HEK293 (cell line): ENCODE results near the gene MBOAT2.

Experiments used
- BCL11A ChIP-seq: fragments of 450-650 bp; formaldehyde crosslinking; IDR thresholded peaks from 2 replicates; pipeline ENCODE4 v1.5.1; 2016; ENCODE audit warnings: low read depth, missing biosample characterization, missing genetic modification characterization
- CTCF ChIP-seq: fragments of 450-650 bp; formaldehyde crosslinking; IDR thresholded peaks from 2 replicates; pipeline ENCODE4 v1.5.1; 2016; ENCODE audit warnings: missing biosample characterization, missing genetic modification characterization
- ZNF510 ChIP-seq: fragments of 450-650 bp; formaldehyde crosslinking; IDR thresholded peaks from 2 replicates; pipeline ENCODE4 v1.5.1; 2018; ENCODE audit warnings: mild to moderate bottlenecking, missing genetic modification characterization, missing biosample characterization; ENCODE audit not compliant: insufficient replicate concordance
- ZNF654 ChIP-seq: fragments of 450-650 bp; formaldehyde crosslinking; IDR thresholded peaks from 2 replicates; pipeline ENCODE4 v1.5.1; 2016; ENCODE audit warnings: low read depth, missing biosample characterization, missing genetic modification characterization
- TF ChIP-seq, protein P1 (sequence below): fragments of 450-650 bp; formaldehyde crosslinking; IDR thresholded peaks from 2 replicates; pipeline ENCODE4 v1.5.1; 2016; ENCODE audit warnings: missing biosample characterization, missing genetic modification characterization, borderline replicate concordance

GRCh38 chr2:9030841-9031240, 27.4 kb upstream of the MBOAT2 start:
- TF ChIP-seq CTCF (tag by site-specific recombination) (no peak), BCL11A (tag by site-specific recombination) (no peak), ZNF654 (tag by site-specific recombination) (no peak), ZNF510 (tag by site-specific recombination) (no peak)
- TF ChIP-seq, protein P1, sequence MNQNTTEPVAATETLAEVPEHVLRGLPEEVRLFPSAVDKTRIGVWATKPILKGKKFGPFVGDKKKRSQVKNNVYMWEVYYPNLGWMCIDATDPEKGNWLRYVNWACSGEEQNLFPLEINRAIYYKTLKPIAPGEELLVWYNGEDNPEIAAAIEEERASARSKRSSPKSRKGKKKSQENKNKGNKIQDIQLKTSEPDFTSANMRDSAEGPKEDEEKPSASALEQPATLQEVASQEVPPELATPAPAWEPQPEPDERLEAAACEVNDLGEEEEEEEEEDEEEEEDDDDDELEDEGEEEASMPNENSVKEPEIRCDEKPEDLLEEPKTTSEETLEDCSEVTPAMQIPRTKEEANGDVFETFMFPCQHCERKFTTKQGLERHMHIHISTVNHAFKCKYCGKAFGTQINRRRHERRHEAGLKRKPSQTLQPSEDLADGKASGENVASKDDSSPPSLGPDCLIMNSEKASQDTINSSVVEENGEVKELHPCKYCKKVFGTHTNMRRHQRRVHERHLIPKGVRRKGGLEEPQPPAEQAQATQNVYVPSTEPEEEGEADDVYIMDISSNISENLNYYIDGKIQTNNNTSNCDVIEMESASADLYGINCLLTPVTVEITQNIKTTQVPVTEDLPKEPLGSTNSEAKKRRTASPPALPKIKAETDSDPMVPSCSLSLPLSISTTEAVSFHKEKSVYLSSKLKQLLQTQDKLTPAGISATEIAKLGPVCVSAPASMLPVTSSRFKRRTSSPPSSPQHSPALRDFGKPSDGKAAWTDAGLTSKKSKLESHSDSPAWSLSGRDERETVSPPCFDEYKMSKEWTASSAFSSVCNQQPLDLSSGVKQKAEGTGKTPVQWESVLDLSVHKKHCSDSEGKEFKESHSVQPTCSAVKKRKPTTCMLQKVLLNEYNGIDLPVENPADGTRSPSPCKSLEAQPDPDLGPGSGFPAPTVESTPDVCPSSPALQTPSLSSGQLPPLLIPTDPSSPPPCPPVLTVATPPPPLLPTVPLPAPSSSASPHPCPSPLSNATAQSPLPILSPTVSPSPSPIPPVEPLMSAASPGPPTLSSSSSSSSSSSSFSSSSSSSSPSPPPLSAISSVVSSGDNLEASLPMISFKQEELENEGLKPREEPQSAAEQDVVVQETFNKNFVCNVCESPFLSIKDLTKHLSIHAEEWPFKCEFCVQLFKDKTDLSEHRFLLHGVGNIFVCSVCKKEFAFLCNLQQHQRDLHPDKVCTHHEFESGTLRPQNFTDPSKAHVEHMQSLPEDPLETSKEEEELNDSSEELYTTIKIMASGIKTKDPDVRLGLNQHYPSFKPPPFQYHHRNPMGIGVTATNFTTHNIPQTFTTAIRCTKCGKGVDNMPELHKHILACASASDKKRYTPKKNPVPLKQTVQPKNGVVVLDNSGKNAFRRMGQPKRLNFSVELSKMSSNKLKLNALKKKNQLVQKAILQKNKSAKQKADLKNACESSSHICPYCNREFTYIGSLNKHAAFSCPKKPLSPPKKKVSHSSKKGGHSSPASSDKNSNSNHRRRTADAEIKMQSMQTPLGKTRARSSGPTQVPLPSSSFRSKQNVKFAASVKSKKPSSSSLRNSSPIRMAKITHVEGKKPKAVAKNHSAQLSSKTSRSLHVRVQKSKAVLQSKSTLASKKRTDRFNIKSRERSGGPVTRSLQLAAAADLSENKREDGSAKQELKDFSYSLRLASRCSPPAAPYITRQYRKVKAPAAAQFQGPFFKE (tag by site-specific recombination), result no peak
